Stimulated activated CD8-positive, alpha-beta memory T cell treated with anti-CD3 and anti-CD28 coated beads, Interleukin-4, amount 100 ng/mL, for 1 hour (primary cell): Measurements from ENCODE around the gene POLA1.

Experiments used
- DNase-seq, 2 donors: peaks; one replicate each; pipeline ENCODE4 v3.0.0-alpha.2; 2020; ENCODE audit warnings: low read depth in 2 of 2, low spot score in 1 of 2

POLA1 gene

DNA sequence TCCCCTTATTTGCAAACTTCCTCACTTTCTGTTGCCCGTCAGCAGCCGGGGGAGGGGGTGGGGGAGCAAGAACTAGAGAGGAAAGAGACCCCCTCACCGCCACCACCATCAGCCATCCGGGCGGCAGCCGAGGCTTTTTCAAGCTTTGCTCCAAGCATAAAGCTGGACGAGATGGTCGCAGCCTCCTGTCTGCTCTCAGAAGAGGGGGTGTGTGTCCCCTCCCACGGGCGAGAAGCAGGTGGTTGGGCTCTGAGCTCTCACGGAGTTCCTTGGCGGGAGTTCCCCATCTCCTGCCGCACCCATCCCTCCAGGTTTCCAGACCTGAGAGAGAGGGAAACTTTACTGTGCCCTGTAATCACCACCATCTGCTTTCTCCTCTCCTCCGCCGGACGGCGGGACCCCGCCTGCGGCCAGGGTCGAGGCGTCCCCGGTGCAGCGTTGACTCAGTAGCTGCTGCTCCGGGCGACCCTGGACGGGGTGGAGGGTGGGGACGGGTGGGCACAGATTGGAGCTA is 326.7 kb downstream of the POLA1 start:
- DNase-seq, result no peak

DNA sequence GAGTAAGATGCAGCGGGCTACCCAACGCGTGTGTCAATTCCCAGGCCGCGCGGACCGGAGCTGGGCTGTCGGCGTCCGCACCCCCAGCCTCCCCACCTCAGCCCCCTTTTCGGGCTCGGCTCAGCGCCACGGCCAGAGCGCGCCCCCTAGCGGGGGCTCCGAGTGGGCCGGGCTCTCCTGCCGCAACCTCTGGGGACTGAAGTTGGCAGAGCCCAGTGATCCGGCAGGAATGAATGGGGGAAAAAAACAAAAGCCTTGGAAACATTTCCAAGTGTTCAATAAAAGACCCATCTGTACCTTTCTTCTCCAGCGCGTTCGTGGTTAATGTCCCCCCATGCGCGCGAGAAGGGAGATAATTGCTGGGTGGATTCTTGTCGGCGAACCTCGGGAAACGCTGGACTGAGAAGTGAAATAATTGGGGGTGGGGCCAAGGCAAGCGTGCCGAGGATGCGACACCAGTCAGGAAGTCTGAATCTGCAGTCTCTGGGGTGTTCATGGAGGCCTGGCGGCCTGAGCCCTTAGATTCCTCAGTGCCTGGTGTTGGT is 327.3 kb downstream of the POLA1 start:
- no peak for DNase-seq

DNA sequence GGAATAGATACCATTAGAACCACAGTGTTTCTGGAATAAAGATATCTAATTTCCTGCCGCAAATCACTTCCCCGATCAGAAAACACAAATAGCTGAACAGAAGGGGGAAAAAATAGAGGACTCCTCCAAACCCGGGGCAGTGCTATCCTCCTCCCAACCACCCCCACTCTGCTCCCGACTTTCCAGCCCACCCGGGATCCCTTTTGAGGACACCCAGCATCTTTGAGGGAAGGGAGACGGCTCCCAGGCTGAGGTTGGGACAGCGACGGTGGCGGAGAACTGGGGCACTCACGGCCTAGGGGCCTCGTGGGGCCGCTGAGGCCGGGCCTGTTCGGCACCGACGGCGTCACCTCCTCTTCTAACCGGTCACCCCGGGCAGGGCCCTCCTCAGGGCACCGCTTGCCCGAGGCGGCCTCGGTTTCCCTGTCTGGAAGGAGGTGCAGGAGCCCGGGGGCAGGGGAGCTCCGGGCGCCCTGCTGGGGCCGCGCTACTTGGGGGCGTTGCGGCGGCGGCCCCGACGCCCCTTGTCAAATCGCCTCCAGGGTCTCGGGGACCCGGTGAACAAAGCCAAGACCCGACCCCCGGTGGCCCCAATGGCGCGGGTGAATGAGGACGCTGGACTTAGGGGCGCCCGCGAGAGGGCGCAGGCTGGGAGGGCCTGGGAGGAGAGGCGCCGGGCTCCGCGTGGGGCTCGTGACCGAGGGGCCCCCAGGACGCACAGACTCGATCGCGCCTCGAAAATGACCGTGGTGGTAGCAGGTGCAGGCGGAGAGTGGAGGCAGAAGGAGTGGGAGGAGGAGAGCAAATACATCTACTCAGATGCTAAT is 329.0 kb downstream of the POLA1 start:
- DNase-seq, result no peak

DNA sequence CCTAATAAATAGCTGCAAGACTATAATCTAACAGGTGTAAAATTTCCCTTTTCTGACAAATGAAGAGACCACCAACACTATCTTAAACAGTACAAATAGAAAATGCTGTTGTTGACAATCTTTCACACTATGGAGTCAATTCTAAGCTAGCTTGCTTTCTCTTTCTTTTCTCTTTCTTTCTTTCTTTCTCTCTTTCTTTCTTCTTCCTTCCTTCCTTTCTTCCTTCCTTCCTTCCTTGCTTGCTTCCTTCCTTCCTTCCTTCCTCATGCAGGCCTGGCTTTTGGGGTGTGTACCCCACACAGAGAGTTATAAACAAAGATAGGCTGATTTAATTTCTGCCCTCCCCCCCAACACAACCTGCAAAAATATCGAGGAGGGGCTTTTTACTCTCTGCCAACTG is 330.2 kb downstream of the POLA1 start:
- no peak for DNase-seq

DNA sequence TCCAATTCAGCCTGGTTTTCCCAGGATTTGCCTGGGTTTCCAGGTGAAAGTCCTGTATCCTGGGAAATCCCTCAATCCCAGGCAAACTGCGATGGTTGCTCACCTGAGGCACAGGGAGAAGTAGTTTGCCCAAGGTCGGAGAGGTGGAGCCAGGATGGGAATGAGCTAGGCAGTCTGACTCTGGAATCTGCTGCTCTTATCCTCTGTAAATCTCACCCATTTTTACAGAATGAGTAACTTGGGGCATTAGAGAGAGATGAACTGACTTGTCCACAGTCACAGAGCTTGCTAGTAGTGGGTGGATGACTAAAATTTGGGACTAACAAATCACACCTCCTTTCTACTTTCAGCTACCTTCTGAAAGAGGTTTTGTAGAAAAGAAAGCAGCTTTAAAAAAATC is 331.9 kb downstream of the POLA1 start:
- no peak for DNase-seq

DNA sequence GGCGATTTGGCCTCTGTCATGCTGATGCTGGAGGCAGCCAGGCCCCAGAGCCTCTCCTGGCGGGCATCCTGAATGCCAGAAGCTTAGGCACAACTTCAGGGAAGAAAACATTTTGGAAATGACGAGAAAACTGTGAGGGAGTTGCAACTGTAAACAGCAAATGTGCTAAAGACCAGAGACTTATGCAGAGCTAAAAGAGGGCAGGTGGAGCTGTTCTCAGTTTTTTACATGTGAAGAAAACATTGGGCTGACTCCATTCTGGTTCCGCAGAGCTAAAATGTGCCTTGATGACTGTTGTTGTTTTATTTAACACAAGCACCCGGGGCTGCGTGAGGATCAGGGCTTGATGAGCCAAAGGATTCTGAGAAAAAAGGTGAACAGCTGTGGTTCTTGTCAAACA is 332.9 kb downstream of the POLA1 start:
- no peak for DNase-seq

DNA sequence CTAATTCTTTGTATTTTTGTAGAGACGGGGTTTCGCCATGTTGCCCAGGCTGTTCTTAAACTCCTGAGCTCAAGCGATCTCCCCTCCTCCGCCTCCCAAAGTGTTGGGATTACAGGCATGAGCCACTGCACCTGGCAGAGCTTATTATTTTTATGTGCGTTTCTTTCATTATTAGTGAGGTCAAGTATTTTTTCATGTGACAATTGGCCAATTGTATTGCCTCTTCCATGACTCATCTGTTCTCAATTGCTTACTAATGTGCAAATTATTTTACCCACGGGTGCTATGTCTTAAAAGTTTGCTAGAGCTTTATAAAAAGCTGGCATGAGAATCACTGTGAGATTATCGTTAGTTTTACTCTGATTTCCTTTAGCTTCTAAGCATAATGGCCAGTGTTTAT is 335.0 kb downstream of the POLA1 start:
- DNase-seq, result no peak

DNA sequence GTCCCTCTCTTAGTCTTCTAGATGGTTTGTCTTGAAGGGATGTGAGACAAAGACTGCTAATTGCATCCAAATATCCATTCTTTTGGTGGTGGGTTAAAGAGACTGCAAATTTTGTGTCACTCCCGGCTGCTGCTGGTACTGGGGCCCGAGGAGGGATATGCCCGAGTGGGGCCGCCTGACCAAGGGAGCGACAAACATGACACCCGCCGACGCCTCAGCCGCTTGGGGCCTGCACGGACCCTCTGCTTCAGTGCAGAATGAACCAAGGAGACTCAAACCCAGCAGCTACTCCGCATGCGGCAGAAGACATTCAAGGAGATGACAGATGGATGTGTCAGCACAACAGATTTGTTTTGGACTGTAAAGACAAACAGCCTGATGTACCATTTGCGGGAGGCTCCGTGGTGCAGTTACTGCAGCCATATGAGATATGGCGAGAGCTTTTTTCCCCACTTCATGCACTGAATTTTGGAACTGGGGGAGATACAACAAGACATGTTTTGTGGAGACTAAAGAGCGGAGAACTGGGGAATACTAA is 335.6 kb downstream of the POLA1 start:
- DNase-seq, result no peak

DNA sequence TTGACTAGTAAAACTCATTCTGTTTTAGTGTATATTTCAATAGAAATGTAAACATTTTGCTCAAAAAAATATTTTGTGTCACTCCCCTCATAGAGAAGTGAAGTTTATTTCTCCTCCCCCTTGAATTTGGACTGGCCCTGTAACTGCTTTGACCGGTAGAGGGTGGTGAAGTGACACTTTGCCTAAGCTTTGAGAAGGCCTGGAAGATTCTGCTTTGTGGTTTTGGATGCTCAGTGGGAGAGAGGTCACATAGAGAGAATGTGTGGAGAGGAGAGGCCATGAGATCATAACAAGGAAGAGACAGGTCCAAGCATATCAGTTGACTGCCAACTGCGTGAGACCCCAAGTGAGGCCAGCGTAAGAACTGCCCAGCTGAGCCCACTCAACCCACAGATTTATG is 341.2 kb downstream of the POLA1 start:
- no peak for DNase-seq

DNA sequence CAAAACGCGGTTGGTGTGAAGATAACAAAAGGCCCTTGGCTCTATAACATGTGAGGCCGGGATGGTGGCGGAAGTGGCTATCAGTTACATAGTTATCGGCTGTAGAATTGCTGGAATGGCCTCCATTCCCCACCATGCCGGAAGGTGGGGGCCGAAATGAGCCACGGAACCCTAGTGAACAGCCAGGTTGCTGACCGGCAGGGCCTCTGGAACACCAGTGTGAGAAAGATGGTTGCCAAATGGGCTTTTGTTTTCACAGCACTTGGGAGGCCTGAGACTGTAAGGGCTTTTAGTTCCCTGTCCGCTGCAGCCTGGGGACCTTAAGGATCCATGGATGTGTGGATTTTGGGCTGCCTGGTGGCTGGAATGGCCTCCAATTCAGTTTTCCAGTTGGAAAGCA is 345.3 kb downstream of the POLA1 start:
- DNase-seq, result no peak

DNA sequence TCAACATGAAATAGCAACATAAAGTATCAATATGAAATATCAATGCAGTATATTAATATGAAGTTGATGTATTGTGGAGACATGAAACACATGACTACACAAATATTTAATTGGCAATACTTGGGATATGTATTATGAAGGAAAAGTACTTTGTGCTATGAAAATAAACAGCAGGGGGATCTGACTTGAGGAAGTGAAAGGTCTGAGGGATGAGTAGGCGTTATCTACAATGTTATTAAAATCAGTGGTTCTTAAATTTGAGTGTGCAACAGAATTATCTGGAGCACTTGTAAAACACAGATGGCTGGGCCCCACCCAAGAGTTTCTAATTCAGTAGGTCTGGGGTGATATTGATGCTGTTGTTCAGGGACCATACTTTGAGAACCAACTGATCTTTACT is 349.5 kb downstream of the POLA1 start:
- DNase-seq, result no peak
